Stimulated activated CD8-positive, alpha-beta memory T cell treated with anti-CD3 and anti-CD28 coated beads, Interleukin-7, amount 100 ng/mL, for 4 hours (primary cell): ENCODE measurements around the gene ZMIZ1.

Source experiments
- DNase-seq, 2 donors: peaks; one replicate each; pipeline ENCODE4 v3.0.0-alpha.2; 2020; ENCODE audit warnings: low read depth in 2 of 2

ZMIZ1 gene

DNA sequence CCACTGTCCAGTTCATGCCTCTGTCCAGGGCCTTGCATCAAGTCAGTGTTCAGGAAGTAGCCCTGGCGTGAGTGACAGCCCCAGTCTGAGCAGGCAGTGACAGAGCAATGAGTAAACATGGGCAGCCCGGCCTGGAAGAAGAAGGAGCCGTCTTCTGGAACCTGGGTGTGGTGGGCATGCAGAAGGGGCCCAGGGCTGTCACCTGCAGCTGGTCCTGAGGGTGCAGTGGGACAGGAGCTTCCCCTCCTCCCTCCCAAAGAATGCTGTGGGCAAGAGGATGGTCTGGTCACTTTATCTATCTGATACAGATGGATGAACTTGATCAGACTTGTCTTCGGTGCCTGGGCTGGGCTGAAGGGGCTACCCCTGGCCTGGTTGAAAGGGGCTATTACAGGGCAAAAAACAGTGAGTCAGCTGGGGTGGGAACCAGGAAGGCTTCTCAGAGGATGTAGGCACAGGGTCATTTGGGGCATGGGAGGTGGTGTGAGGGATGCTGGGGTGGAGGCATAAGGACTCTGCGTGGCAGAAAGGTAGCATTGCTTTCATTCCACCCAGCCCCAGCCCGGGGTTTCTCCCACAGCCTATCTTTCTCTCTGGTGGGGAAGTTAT lies 235.8 kb downstream of the ZMIZ1 start:
- DNase-seq = no peak

GRCh38 chr10:79305515-79305914 lies 236.7 kb downstream of the ZMIZ1 start:
- no peak for DNase-seq

- no peak for DNase-seq
Measured at GRCh38 chr10:79305988-79306387, 237.2 kb downstream of the ZMIZ1 start.

- no peak for DNase-seq
Measured at GRCh38 chr10:79306644-79307220, 238.0 kb downstream of the ZMIZ1 start.

DNA sequence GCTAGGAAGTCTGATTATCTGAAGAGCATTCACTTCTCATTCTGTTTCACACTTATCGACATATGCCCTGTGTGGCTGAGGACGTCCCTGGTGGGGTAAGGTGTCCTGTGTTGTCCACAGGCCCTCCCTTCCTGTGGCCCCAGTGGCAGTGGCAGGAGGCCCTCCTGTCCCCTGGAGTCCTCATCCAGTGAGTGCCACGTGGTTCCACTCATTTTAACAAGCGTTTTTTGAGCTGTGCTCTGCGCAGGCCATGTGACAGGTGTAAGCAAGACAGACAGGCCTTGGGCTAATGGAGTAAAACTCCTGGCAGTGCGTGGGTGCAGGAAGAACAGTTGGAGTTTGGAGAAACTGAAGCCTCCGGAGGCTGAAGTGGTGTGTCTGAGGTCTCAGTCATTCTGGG lies 239.2 kb downstream of the ZMIZ1 start:
- no peak for DNase-seq

- no peak for DNase-seq
Measured at GRCh38 chr10:79308969-79309665, 240.4 kb downstream of the ZMIZ1 start.

GRCh38 chr10:79310200-79310865 lies 241.6 kb downstream of the ZMIZ1 start:
- DNase-seq = no peak

DNA sequence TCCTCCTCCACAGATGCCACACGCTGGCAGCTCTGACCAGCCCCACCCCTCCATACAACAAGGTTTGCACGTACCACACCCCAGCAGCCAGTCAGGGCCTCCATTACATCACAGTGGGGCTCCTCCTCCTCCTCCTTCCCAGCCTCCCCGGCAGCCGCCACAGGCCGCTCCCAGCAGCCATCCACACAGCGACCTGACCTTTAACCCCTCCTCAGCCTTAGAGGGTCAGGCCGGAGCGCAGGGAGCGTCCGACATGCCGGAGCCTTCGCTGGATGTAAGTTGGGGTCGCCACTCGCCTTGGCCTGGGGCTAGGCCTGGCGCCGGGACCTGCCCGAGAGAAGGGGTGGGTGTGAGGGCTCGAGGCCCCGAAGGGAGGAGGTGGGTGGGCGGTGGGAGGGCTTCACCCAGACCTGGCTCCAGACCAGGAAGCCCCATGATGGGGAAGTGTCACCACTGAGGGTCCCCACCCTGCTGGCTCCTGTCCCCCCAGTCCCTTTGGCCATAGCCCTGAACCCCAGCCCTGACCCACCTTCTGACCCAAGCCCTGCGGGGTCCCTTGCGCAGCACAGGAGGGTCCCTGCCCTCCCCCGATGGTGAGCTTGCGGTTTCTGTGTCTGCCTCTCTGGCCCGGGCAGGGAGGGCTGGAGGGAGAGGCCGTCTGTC lies 242.3 kb downstream of the ZMIZ1 start:
- no peak for DNase-seq

DNA sequence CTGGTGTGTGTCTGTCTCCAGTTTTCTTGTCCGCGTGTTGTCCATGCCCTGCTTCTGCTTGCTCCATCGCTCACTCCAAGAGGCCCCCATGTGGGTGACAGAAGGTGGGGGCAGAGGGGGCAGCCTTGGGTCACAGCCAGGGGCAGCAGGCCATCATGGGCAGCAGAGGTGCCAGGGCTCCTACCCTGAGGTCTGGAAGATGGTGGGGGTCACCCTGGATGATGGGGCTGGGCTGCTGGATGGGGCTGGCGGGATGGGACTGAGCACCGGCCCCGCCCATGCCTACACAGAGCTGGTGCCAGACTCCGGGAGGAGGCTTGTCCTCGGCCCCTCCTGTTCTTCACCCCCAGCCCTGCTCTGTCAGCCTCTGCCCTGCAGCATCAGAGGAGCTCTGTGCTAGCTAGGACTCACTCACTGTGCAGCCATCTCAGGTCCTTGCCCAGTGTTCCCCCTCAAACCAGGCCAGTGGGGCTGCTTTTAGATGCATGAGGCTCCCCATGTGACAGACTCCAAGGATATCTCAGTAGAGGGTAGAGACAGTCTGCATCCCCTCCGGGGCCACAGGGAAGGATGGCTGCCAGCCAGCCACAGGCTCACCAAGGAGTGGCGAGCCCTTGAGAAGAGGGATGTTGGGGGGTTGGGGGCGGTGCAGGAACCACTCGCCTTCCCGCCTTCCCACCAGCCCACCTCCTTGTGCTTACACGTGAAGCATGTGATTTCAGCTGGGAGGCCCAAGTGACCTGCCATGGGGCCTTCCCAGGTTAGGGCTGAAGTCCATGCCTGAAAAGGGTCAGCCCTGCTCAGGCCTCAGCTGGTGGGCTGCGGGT lies 243.0 kb downstream of the ZMIZ1 start:
- DNase-seq = no peak

DNA sequence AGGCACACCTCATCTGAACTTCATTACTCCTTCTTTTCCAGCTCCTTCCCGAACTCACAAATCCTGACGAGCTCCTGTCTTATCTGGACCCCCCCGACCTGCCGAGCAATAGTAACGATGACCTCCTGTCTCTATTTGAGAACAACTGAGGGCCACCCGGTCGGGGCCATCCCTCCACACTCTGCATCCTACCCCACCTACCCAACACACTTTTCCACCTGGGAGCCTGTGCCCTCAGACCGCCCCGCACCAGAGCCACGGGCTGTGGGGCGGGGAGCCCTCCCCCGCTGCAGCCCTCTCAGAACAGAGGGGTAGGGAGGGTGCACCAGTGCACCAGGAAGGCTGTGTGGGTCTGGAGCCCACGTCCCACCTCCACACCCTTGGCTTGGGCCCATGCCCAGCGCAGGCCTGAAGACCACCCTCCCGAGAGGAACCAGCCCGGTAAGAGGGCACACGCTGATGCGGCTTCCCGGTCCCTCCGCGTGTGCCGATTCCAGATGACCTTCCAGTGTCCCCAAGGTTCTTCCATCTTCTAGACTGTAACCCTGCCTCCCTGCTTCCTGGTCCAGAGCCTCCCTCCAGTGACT lies 243.9 kb downstream of the ZMIZ1 start:
- DNase-seq = no peak

GRCh38 chr10:79313320-79313719 lies 244.6 kb downstream of the ZMIZ1 start:
- DNase-seq = no peak

DNA sequence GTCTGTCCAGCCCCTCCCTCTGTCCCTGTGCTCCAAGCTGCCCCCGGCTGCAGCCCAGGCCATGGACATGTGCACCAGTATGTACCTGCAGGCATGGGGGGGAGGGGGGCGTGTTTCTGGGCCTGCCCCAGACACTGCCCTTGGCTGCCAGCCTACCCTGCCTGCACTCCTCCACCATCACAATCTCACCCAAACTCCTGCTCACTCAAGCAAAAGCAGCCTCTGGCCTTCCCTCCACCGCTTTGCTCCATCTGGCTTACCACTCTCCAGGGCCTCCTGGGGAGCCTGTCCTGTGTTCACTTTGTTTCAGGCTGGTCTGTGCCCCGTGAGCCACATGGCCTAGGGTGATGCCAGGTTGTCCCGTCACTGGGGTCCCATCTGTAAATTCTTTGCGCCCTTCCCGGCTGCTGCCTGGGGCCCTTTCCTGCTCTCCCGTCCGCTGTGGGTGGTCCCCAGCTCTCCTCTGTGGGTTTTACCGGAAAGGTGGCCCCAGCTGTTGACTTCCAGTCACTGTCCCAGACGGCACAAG lies 245.2 kb downstream of the ZMIZ1 start:
- DNase-seq = no peak

DNA sequence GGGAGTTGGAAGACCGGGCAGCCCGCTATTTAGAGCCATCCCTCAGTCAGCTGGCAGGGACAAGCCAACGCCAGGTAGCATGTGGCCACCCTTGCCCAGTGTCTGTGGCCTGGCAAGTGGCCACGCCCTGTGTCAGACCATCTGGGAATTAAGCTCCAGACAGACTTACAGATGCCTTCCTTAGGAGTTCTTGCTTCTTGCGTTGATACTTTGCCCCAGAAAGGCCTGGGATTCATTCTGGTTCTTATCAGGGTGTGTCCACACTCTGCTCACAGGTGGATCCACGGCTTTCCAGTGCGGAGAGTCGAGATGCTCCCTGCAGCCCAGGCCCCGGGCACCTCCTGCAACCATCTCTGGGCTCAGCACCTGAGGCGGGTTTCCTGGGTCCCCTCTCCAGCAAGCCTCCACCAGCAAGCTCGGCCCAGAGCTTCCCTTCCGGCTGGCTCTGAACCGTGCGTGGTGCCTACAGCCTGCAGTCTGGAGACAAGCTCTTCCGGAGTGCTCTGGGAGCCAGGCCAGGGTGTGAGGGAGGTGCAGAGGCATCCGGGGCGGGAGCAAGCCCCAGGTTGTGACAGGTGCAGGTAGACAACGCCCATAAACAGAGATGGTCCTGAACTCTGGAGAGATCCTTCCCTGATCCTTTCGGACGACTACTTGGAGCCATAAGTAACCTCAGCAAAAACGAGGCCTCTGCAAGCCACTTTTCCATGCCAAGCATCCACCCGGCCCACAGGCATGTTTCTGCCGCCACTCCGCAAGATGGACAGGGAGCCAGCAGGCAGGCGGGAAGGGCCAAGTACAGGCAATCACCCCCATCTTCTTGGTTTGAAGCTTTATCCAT lies 246.2 kb downstream of the ZMIZ1 start:
- DNase-seq = no peak

DNA sequence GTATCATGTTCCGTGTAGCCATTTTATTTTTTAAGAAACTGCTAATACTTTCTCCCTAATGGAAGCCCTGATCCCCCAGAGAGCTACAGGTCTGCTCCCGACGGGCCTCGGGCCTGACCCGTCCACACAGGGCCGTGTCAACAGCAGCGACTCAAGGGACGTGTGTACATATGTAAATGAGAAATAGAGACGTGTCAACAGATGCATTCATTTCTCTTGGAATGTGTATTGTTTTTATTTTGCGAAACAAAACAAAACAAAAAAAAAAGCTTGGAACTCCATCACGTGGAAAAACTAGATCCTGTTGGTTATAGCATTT lies 246.8 kb downstream of the ZMIZ1 start:
- DNase-seq = no peak

DNA sequence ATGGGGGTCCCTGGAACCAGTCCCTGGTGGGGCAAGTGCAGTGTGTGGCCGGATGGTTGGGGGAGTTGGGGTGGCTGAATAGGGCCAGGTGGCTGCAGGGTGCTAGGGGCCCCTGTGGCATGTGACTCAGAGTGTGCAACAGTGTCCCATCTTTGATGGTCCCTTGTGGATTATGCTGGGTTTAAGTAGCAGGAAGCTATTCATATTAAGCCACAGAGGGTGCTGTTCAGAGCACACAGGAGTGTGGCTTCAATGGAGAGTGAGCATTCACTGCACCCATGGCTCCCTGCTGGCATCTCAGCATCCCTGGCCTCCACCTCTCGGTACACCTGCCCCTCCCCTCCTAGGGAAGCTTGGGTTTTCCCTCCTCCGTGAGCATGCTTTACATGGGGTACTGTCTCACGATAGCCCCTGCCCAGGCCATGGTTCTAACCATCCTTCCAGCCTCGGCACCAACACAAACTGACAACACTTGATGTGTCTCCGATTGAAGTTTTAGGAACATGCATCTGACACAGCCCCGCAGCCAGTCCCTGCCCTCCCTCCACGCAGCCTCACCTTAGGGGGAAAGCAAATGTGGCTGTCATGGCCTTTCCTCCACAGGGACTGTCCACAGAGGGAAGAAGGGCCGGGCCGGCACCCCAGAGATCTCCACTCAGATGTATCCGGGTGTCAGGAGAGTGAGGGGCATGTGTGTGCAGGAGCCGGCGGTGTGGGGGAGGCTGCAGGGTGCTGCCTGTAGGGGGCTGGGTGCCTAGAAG lies 248.1 kb downstream of the ZMIZ1 start:
- no peak for DNase-seq

DNA sequence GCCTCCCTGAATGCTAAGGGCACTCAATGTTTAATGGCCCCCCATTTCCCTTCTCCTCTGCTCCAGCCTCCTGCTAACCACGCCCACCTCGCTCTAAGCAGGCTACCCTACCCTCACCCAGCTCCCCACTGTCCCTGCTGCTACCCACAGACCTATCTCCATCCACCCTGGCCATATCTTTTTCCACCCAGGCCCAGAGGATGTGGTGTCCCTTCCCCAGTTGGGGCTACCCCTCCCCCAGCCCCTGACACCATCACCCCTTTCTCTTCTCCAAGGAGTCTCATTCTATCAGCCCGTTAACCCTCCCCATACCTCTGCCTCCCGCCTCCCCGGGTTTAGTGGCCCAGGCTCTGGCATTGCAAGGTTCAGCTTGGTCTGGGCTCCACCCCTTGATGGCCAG lies 249.6 kb downstream of the ZMIZ1 start:
- no peak for DNase-seq

DNA sequence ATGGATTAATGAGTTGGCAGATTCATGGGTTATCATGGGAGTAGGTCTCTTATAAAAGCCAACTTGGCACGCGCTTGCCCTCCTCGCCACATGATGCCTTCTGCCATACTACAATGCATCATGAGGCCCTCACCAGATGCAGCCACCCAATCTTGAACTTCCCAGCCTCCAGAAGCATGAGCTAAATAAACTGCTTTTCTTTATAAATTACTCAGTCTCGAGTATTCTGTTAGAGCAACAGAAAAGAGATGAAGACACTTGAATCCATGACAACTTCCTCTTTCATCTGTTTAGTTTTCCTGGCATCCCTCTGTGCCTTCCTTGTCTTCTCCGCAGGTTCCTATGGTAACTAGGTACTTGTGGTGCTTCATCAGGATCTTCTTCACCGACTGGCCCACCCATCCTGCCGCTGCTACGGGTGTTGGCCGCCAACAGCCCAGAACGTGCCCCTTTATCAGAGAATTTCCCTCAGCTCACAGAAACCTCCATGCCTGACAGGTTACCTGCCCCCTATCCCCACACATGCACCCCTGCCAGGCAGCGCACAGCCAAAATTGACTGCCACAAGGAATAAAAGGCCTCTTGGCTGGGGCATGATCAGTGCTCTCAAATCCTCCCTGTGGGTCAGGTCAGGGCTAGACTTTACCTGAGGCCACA lies 250.5 kb downstream of the ZMIZ1 start:
- no peak for DNase-seq

- no peak for DNase-seq
Measured at GRCh38 chr10:79320316-79320715, 251.6 kb downstream of the ZMIZ1 start.
